Heart left ventricle (tissue), 13 donors: ENCODE data around the gene ERVW-1.
"Not testable (repeated sequence)": the region's sequence is repeated elsewhere in the genome, so short reads cannot be mapped to it uniquely, and the experiment has no call there.

ENCODE experiments used
- POLR2A ChIP-seq, 2 donors: fragments of 450-650 bp; IDR thresholded peaks; one replicate each; pipeline ENCODE4 v1.6.1; 2017; ENCODE audit warnings: antibody characterized with exemption in 2 of 2, mild to moderate bottlenecking in 2 of 2, moderate library complexity in 2 of 2
- TF ChIP-seq, protein P1 (sequence below), 12 donors: fragments of 200-600 bp; sonication (generic) in 4 of 12; IDR thresholded peaks; one replicate each; pipeline versions ENCODE4 v1.5.0 to v1.8.0; 2018 to 2022; ENCODE audit warnings: antibody characterized with exemption in 12 of 12, mild to moderate bottlenecking in 5 of 12
- donor health status: ischemic (EF 13 %, LVEDD 7.1; RV severe dilation, severe dysfunction).
- donor health status: DM: no; HTN: yes; CAD: no.
- donor health status: DM: no; HTN: no; CAD: no.
- donor health status: ischemic (EF 25% LVEDD 6.9; RV normal size, moderate dysfunction).
- donor health status: ischemic (EF 25% LVEDD 5.7; RV mildly dilated, moderate dysfunction).
- donor health status: ischemic (EF 35%, LVEDD 5.7; RV mildly dilated, moderate dysfunction).
- donor health status: nonischemic (EF 11% LVEDD 7.7; RV severe dilation, severe dysfunction).
- donor health status: DM: yes; HTN: yes; CAD: no.
- donor health status: PGD.
- donor health status: ischemic (EF 29% LVEDD 5.4; RV normal size, mild dysfunction).
- donor health status: nonischemic (EF 23%, LVEDD 6.1; RV moderate dilation, normal function).

DNA sequence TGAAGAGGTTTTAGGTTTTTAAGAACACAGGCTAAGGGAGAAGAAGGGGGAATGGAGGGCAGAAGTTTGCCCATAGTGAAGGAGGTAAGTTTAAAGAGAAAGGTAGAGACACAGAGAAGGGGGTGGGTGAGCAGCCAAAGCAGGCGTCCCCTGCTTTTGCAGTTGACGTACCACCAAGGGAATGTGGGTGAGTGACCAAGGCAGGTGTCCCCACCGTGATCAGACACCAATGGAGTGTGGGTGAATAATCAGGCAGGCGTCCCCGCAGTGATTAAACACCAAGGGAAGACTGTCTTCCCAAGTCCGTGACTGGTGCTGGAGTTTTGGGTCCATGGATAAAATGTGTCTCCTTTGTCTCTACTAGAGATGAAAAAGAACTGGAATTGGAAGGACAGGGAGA lies 6.5 kb upstream of the ERVW-1 start:
- TF ChIP-seq, protein P1, sequence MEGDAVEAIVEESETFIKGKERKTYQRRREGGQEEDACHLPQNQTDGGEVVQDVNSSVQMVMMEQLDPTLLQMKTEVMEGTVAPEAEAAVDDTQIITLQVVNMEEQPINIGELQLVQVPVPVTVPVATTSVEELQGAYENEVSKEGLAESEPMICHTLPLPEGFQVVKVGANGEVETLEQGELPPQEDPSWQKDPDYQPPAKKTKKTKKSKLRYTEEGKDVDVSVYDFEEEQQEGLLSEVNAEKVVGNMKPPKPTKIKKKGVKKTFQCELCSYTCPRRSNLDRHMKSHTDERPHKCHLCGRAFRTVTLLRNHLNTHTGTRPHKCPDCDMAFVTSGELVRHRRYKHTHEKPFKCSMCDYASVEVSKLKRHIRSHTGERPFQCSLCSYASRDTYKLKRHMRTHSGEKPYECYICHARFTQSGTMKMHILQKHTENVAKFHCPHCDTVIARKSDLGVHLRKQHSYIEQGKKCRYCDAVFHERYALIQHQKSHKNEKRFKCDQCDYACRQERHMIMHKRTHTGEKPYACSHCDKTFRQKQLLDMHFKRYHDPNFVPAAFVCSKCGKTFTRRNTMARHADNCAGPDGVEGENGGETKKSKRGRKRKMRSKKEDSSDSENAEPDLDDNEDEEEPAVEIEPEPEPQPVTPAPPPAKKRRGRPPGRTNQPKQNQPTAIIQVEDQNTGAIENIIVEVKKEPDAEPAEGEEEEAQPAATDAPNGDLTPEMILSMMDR (IDR thresholded peaks at IDR 0.05): not testable (repeated sequence)
- not testable (repeated sequence) for TF ChIP-seq POLR2A (IDR thresholded peaks at IDR 0.05)
